Activated CD8-positive, alpha-beta T cell treated with anti-CD3 and anti-CD28 coated beads for 36 hours (primary cell): ENCODE measurements around the gene PLA2G2E. TPM values are rescaled to one million over a fixed set of nuclear protein-coding genes. Genes with fewer than 3 reads are reported as not detected.

Experiments used
- ATAC-seq: fragments of 200-7000 bp; cut with Tn5 transposase; one replicate; pipeline ENCODE4 v1.10.0; 2021; ENCODE audit warnings: mild to moderate bottlenecking, moderate library complexity
- CTCF ChIA-PET: fragments of 350-600 bp; sonication (Branson Sonifier 250); formaldehyde crosslinking; loops from one replicate; lab custom pipeline; 2021; ENCODE audit warnings: antibody characterized with exemption; lab: Charles Lee
- POLR2A ChIA-PET: fragments of 350-600 bp; sonication (Branson Sonifier 250); formaldehyde crosslinking; loops from one replicate; lab custom pipeline; 2021; ENCODE audit warnings: antibody characterized with exemption; lab: Charles Lee
- DNase-seq: peaks from one replicate; pipeline ENCODE4 v3.0.0-alpha.2; 2020
- H3K27ac Mint-ChIP-seq: one replicate; pipeline ENCODE4 v1.8.0; 2021; ENCODE audit warnings: mild to moderate bottlenecking, mixed read lengths
- H3K27me3 Mint-ChIP-seq: one replicate; pipeline ENCODE4 v1.8.0; 2021; ENCODE audit warnings: mixed read lengths
- H3K36me3 Mint-ChIP-seq: one replicate; pipeline ENCODE4 v1.8.0; 2021; ENCODE audit warnings: low read depth, mixed read lengths
- H3K4me1 Mint-ChIP-seq: one replicate; pipeline ENCODE4 v1.8.0; 2021; ENCODE audit warnings: low read depth, mixed read lengths
- H3K4me3 Mint-ChIP-seq: one replicate; pipeline ENCODE4 v1.8.0; 2021; ENCODE audit warnings: mild to moderate bottlenecking, moderate library complexity, mixed read lengths
- H3K9me3 Mint-ChIP-seq: one replicate; pipeline ENCODE4 v1.8.0; 2021; ENCODE audit warnings: mixed read lengths
- intact Hi-C: fragments of 100-400 bp; cut with micrococcal nuclease; formaldehyde crosslinking; loops from one replicate; pipeline ENCODE4 v1.10.0; 2022
- total RNA-seq, 2 experiments: library from RNA; stranded (reverse); gene quantifications; one replicate each; pipeline ENCODE4 v1.2.3, GENCODE V29; 2021
- TF ChIP-seq, protein P1 (sequence below): fragments of 200-600 bp; IDR thresholded peaks from one replicate; pipeline ENCODE4 v1.8.0; 2022; ENCODE audit warnings: antibody characterized with exemption, mild to moderate bottlenecking

PLA2G2E gene
- total RNA-seq, 2 experiments from 2014 or later = not detected

DNA sequence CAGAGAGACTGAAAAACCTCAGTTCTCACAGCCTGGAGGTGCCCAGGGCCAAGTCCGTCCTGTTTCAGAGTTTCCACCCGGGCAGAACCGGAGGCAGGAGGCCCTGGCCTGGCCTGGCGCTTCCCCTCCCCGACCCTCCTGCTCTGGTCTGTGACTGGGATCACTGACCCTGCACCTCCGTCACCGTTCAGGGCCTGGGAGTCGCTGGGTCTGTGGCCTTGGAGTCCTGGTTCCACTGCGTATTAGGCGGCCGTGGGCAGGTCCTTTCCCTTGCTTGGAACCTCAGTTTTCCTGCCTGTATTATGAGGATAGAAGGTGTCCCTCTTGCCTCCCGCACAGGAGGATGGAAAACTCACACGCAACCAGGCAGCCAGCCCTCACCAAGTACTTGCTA is 533 bp upstream of the PLA2G2E start:
- TF ChIP-seq, protein P1, sequence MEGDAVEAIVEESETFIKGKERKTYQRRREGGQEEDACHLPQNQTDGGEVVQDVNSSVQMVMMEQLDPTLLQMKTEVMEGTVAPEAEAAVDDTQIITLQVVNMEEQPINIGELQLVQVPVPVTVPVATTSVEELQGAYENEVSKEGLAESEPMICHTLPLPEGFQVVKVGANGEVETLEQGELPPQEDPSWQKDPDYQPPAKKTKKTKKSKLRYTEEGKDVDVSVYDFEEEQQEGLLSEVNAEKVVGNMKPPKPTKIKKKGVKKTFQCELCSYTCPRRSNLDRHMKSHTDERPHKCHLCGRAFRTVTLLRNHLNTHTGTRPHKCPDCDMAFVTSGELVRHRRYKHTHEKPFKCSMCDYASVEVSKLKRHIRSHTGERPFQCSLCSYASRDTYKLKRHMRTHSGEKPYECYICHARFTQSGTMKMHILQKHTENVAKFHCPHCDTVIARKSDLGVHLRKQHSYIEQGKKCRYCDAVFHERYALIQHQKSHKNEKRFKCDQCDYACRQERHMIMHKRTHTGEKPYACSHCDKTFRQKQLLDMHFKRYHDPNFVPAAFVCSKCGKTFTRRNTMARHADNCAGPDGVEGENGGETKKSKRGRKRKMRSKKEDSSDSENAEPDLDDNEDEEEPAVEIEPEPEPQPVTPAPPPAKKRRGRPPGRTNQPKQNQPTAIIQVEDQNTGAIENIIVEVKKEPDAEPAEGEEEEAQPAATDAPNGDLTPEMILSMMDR = no peak
- no peak for DNase-seq
- intact Hi-C loops = no loop called here
- no peaks in the 10 kb centered on the region for H3K9me3 Mint-ChIP-seq
- no peak for ATAC-seq
- H3K4me1 Mint-ChIP-seq = no peaks in the 10 kb centered on the region
- POLR2A ChIA-PET = no interaction called here
- H3K36me3 Mint-ChIP-seq = no peaks in the 10 kb centered on the region
- CTCF ChIA-PET = no interaction called here
- H3K4me3 Mint-ChIP-seq = no peak overlapping the region
- H3K27me3 Mint-ChIP-seq = peaks cover 1% of the 10 kb centered on the region
- H3K27ac Mint-ChIP-seq = no peak overlapping the region

DNA sequence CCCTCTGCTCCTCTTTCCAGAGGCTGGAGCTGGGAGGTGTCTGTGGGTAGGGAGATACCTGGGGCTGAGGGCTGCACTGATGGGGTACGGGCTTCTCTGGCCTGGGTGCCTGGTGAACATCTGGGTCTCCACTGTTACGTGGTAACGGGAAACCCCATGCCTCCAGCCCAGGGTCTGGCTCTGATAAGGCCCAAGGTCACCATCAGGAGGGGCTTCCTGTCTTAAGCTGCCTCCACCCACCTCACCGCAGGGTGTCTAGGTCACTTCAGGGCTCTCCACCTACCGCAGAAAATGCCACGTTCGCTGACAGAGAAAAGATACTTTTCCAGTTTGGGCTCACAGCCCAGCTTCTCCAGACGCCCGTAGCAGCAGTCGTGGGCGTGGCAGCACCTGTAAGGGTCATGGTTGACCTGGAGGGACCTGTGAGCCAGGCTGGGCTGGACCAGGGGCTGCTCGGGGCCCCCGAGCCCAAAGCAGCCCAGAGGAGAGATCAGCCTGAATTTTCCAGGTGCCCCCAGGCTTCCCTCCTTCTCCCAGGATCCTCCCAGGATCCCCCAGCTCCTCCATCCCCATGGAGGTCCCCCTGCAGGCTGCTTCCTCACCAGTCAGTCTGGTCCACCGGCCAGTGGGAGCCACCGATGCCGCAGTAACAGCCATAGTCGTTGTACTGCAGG is 1.3 kb downstream of the PLA2G2E start:
- POLR2A ChIA-PET = no interaction called here
- H3K4me1 Mint-ChIP-seq = peaks cover 4% of the 10 kb centered on the region

DNA sequence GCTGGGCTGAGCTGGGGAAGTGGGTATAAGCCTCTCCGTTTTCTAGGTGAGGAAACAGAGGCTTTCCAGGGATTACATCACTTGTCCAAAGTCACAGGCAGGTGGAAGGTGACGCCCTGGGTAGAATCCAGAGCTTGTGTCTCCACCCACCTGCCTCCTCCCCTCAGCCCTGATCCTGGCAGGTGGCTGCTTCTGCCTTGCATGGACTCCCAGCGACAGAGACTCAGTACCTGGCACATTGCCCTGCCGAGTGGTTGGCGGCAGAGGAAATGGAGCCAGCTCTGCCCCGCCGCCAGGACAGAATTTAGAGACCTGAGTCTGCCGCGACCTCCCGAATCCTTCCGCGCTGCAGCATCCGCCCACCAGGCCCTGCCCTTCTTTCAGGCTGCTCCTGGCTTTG is 2.1 kb downstream of the PLA2G2E start:
- ChIA-PET POLR2A (no interaction called here), CTCF (interaction anchor here (0.8 to 7.1 kb wide), 5 partner anchors 159 to 275 kb away, joined by 3 to 86 read pairs (median 3); no protein-coding TSS in a partner anchor)
- DNase-seq (no peak), ATAC-seq (no peak)
- peaks cover 4% of the 10 kb centered on the region for H3K4me1 Mint-ChIP-seq
- H3K9me3 Mint-ChIP-seq = no peaks in the 10 kb centered on the region
- peaks cover under 1% of the 10 kb centered on the region for H3K27me3 Mint-ChIP-seq
- H3K4me3 Mint-ChIP-seq = no peak overlapping the region
- no peak overlapping the region for H3K27ac Mint-ChIP-seq
- TF ChIP-seq, protein P1 = no peak
- no peaks in the 10 kb centered on the region for H3K36me3 Mint-ChIP-seq
- intact Hi-C loops = no loop called here

More for the DNA sequence above, 1.3 kb downstream of the PLA2G2E start:
- Mint-ChIP-seq H3K9me3 (no peaks in the 10 kb centered on the region), H3K27ac (no peak overlapping the region), H3K27me3 (peaks cover 1% of the 10 kb centered on the region), H3K4me3 (no peak overlapping the region), H3K36me3 (no peaks in the 10 kb centered on the region)
- DNase-seq (no peak), ATAC-seq (no peak)
- TF ChIP-seq, protein P1 = no peak
- intact Hi-C loops = no loop called here
- CTCF ChIA-PET = interaction anchor here (0.8 to 7.1 kb wide), 5 partner anchors 160 to 274 kb away, joined by 3 to 86 read pairs (median 3); no protein-coding TSS in a partner anchor

DNA sequence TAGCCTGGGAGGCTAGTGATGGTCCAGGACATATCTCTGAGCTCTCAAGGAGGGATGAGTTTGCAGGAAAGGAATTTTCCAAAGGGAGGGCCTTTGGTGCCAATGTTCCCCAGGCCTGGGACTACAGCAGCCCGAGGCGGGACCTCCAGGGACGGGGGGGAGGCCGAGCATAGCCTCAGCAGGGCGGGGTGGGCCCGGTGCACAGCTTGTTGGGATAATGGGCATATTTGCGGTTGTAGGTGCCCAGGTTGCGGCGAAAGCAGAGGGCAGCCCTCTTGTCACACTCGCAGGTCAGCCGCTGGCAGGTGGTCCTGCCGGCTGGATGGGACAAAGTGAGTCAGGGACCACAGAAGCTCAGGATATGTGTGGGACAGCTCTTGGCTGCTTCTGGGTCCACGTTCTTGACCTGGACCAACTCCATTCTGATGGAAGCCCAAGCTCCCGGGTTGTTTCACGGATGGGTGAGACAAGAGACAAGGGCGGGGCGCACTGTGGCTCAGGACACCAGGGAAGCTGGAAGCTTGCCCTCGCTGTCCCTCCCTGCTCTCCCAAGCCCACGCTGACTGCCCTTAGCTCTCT is 3.2 kb downstream of the PLA2G2E start:
- H3K27me3 Mint-ChIP-seq = no peaks in the 10 kb centered on the region
- no peaks in the 10 kb centered on the region for H3K9me3 Mint-ChIP-seq
- H3K4me1 Mint-ChIP-seq = peaks cover 4% of the 10 kb centered on the region
- POLR2A ChIA-PET = no interaction called here
- ATAC-seq (no peak), DNase-seq (no peak)
- CTCF ChIA-PET = interaction anchor here (1.2 to 7.1 kb wide), 2 partner anchors 231 to 572 kb away, joined by 3 to 86 read pairs; no protein-coding TSS in a partner anchor
- H3K27ac Mint-ChIP-seq = no peak overlapping the region
- intact Hi-C loops = no loop called here
- no peaks in the 10 kb centered on the region for H3K36me3 Mint-ChIP-seq
- TF ChIP-seq, protein P1 = no peak
- H3K4me3 Mint-ChIP-seq = no peak overlapping the region

DNA sequence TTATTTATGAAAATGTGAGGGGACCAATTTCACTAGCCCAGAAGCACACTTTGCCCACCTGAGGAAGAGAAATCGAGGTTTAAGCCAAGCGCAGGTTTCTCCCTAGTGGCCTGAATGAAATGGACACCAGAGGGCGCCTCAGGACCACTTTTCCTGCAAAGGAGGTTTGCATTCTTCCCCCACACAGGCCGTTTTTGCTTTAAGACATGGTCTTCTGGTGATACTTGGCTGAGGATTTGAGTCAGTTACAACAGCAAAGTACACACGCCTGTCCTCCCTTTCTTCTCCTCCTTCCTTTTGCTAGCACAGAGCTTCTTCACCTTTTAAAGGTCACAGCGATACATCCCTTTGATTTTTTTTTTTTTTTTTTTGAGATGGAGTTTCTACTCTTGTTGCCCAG is 5.4 kb downstream of the PLA2G2E start:
- intact Hi-C loops = loop anchor here (5.0 kb wide), 1 partner anchor 234 kb away; no protein-coding TSS in a partner anchor
- H3K27ac Mint-ChIP-seq = no peak overlapping the region
- ChIA-PET CTCF (interaction anchor here (0.7 to 7.1 kb wide), 23 partner anchors 8 to 576 kb away, joined by 3 to 86 read pairs (median 4); partner anchors contain the start of gene OTUD3), POLR2A (interaction anchor here (0.7 kb wide), 1 partner anchor 276 kb away, joined by 3 read pairs; no protein-coding TSS in a partner anchor)
- H3K9me3 Mint-ChIP-seq = no peaks in the 10 kb centered on the region
- DNase-seq (peak; percentile 92), ATAC-seq (peak; percentile 76)
- no peaks in the 10 kb centered on the region for H3K27me3 Mint-ChIP-seq
- TF ChIP-seq, protein P1 = peak; percentile 78
- peaks cover 4% of the 10 kb centered on the region for H3K4me1 Mint-ChIP-seq
- no peaks in the 10 kb centered on the region for H3K36me3 Mint-ChIP-seq
- H3K4me3 Mint-ChIP-seq = no peak overlapping the region
